Measurements from ENCODE around the gene KRTAP4-5.
"Not testable (repeated sequence)": the region's sequence is repeated elsewhere in the genome, so short reads cannot be mapped to it uniquely, and the experiment has no call there.

The KRTAP4-5 gene

GRCh38 chr17:41105347-41105746, 44.3 kb downstream of the KRTAP4-5 start, which contains the start of gene KRTAP4-9:
Gene KRTAP4-9 (plus strand): TSS chr17:41105389. CDS start chr17:41105389, 0 bp downstream.
- not testable (repeated sequence) for DNase-seq

DNA sequence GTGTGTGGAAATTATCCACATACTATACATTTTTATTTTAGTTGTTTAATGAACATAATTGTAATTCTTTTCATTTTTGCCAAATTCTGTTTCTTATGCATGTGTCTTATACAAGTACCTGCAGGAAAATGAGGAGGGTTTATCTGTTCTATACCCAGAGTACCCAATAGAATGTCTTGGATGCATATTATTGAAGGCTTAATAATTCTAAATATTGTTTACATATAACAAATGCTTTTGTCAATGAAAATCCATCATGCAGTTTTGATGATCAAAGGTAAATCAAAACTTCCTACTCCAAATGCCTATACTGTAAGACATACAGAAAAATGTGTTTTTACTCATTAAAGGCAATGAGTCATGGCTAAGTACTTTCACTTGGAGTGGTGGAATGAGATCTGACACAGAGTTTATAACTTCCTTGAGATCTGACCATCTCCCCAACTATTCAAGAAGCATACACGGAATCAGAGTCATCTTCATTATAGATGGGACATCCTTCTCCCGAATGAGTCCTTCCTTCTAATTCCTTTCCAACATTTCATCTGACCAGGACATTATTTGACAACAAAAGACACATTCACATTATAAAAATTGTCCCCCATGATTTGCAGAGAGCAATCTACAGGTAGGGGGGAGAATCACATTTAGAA, 45.1 kb downstream of the KRTAP4-5 start:
- not testable (repeated sequence) for DNase-seq

DNA sequence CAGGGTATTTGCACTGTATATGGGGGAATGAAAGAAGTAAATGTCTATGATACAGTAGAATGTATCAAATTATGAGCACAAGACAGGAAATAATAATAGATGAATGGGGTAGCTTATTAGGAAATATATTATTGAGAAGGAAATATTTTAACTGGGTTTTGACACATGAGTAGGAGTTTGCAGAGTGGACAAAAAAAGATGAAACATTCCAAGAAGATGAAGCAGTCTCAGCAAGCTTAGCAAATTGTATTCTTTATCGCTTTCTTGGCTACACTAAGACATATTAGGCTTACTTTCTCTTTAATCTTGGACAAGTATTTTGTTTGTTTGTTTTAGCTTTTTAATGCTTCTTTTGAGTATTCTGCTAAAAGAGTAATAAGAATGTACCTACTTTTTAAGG, 45.7 kb downstream of the KRTAP4-5 start:
- DNase-seq: no peak

DNA sequence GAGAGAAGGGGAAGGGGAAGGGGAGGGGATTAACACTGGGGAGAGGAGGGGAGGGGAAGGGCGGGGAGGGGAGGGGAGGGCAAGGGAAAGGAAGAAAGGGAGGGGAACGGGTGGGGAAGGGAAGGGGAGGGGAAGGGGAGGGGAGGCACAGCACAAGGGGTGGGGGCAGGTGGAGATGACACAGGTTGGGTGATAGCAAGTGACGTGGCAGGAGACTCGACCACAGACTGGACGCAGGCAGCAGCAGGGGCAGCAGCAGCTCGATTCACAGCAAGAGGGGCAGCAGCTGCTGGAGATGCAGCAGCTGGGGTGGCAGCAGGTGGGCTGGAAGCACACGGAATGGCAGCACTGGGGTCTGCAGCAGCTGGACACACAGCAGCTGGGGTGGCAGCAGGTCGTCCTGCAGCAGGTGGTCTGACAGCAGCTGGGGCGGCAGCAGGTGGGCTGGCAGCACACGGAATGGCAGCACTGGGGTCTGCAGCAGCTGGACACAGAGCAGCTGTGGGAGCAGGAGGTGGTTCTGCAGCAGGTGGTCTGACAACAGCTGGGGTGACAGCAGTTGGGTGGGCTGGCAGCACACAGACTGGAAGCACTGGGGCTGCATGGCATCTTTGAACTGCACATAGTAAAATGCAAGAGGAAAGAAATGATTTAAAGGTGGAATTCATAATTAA, 47.9 kb downstream of the KRTAP4-5 start, which contains the start of gene KRTAP4-16:
KRTAP4-16 (minus strand) TSS at position 624 of the 674 bp plus-strand sequence; CDS start at position 624, 0 bp downstream.
- DNase-seq: no peak

GRCh38 chr17:41099682-41100480, 49.7 kb downstream of the KRTAP4-5 start:
- not testable (repeated sequence) for DNase-seq

Measured in NCI-H1417 (cell line).